CD4-positive, alpha-beta T cell treated with Interleukin-1 beta for 1 hour (primary cell): ENCODE data around the gene KIF3B.
"Not testable (repeated sequence)": the region's sequence is repeated elsewhere in the genome, so short reads cannot be mapped to it uniquely, and the experiment has no call there.

Source experiments
- DNase-seq, 2 donors: peaks; one replicate each; pipeline ENCODE4 v3.0.0-alpha.2; 2020 to 2022

KIF3B gene

DNA sequence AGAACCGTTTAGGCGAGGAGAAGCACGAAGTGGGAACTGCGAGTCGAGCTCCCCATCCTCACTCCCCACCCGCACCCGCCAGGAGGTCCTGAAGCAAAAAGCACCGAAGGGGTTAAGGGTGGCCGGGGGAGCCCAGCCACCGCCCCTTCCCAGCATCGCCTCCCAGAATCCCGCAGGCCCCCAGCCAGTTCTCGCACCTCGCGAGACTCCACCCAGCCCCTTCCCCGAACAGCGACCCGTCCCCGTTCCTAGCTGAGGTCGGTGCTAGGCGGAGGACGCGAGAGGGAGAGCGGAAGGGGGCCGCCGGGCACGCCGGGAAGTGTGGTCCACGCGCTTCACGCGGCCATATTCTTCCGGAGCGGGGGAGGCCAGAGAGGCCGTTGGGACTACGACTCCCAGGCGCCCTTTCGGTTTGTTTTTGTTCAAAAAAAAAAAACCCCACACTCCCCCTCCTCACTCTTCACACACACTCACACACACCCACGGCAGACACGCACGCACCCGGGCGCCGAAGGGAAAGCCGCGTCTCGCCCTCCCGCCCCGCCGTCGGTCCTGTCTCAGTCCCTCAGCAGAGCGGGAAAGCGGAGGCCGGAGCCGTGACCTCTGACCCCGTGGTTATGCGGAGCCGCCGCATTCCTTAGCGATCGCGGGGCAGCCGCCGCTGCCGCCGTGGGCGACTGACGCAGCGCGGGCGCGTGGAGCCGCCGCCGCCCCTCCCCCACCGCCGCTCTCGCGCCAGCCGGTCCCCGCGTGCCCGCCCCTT is 80.6 kb downstream of the KIF3B start, which contains the start of gene ASXL1:
Gene ASXL1, plus strand, starts transcription at position 463 of the 763 bp plus-strand sequence. CDS start 445 bp downstream, outside the sequence.
- peak; percentile 95 to 96 for DNase-seq

DNA sequence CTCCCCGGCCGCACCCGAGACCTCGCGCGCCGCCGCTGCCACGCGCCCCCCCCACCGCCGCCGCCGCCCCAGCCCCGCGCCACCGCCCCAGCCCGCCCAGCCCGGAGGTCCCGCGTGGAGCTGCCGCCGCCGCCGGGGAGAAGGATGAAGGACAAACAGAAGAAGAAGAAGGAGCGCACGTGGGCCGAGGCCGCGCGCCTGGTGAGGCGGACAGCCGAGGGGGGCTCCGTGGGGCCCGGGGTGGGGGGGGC is 81.1 kb downstream of the KIF3B start:
- DNase-seq, result no peak

DNA sequence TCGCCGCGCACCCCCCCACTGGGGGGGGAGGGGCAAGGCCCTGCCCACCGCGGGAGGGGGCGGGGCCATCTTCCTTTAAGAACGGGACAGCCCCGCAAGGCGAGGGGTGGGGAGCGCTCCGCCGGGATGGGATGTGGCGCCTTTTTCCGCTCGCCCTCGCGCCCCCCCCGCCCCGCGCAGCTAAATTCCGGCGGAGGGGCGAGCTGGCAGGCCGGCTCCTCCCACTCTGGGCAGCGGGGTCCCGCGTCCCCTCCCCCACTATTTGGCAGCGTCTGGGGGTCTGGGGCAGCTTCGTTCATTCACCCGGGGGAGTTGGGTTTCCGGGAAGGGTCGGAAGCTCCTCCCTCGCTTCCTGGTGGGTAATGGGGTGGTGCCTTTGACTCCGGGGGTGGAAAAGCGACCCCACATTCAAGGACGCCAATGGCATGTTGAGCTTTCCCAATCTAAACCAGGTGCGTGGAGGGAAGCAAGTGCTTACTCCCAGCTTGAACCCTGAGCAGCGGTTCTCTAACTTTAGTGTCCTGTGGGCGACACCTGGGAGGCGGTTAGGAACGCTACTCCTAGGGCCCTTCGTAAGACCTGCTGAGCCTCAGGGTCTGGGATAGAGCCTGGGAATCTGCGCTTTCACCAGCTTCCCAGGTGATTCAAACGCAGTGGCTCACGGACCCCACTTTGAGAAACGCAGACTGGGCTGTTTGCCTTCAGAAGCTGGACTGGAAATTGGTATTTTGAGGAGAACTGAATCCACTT is 81.6 kb downstream of the KIF3B start:
- DNase-seq, result peak; percentile 70 to 73

DNA sequence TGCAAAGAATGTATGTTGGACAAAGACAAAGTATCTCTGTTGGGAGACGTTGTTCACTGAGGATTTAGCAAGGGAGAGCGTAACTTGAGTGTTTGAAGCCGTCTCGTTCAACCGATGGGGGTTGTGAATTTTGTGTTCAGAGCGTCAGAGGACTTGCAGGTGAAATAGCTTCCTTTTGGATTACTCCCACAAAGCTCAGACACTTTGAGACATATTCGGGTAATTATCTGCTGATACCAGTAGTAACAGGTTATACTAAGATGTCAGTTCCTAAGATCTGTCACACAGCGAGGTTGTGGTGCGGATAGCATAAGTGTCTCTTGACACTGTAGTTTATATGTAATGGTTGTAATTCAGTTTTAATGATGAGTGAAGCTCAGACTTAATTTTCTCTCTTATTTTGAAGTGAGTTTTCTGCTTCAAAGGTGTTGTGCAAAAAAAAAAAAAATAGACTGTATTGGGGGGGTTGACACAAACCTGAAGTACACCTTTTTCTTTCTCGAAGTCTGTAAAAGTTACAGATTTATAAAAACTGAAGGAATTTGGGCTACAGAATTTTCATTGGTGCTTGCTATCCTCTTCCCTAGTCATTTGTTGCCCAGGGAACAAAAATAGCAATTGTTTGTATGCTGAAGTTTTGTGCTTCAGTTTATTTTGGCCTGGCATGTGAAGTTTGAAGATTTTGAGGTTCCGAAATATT is 82.3 kb downstream of the KIF3B start:
- DNase-seq, result no peak

DNA sequence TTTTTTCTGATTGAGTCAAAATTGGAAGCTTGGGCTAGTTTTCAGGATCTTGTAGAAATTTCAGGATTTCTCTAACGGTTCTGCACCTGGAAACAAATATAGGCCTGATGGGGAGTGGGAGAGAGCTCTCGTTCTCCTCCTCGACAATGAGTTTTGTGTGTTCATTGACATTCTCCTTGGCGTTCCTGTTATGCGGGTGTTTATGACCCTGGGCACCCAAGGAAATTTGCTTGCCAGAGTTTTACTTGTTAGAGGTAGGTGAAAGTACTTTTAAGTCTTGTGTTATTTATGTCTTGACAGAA is 82.8 kb downstream of the KIF3B start:
- no peak for DNase-seq

DNA sequence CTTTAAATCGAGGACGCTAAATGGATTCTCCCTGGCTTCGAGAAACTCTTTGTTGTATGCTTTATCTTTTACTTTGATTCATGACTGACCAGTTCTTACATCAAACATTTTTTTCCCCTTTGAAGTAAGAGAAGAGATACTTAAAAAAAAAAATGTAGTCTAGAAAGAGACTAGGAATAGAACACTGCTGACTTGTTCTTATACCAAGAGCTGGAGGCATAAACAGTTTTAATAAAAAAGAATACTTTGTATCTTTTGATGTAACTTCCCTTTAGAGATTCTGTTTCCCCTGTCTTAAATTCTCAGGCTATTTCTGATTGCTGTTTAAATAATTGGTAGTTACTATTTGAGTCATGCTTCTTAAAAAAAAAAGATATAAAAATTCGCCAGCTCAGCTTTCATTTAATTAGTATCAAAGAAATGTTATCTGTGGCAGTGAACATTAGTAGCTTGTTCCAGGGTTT is 85.5 kb downstream of the KIF3B start:
- peak in 1 of 2 donors; percentile 20 for DNase-seq

DNA sequence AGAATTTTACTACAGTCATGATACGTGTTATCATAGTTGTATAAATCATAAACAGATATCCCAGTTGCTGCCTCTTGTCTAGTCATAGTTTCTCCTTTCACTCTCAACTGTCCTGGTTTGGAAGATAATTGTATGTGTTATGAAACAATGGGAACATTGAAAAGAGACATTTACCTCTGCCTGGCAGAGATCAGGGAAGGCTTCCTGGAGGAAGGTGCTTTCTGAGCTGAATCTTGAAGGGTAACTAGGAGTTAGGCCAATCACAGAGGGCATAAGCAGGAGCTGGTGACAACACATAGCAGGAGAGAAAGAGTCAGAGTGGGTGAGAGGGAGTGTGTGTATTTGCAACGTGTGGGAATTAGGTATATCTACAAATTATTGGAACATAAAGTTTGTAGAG is 86.0 kb downstream of the KIF3B start:
- DNase-seq, result no peak

GRCh38 chr20:32364554-32365208 is 87.2 kb downstream of the KIF3B start:
- DNase-seq, result no peak

GRCh38 chr20:32365564-32365963 is 88.1 kb downstream of the KIF3B start:
- no peak for DNase-seq

- no peak for DNase-seq
Measured at GRCh38 chr20:32366380-32366779, 88.9 kb downstream of the KIF3B start.

- no peak for DNase-seq
Measured at GRCh38 chr20:32368323-32368722, 90.9 kb downstream of the KIF3B start.

GRCh38 chr20:32368925-32369324 is 91.5 kb downstream of the KIF3B start:
- no peak for DNase-seq

- no peak for DNase-seq
Measured at GRCh38 chr20:32370897-32371296, 93.4 kb downstream of the KIF3B start.

GRCh38 chr20:32378461-32378860 is 101.0 kb downstream of the KIF3B start:
- no peak for DNase-seq

GRCh38 chr20:32380037-32380436 is 102.6 kb downstream of the KIF3B start:
- not testable (repeated sequence) for DNase-seq

DNA sequence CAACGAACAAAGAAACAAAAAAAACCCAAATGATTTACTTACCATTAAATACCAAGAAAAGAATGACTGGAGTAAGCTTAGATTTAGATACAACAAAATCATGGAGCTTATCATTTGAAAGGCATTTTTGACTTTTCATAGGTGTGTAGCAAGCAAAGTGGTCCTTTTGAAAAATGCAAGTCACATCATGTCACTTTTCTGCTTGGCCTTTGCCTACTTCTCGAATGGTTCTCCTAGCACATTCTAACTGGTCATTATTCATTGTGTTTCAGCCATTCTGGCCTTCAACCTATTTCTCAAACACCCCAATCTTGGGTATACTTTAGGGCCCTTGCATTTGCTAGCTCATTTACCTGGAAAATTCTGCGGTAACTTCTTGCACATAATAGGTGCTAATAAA is 103.3 kb downstream of the KIF3B start:
- no peak for DNase-seq

GRCh38 chr20:32382102-32382950 is 104.9 kb downstream of the KIF3B start:
- DNase-seq, result no peak

DNA sequence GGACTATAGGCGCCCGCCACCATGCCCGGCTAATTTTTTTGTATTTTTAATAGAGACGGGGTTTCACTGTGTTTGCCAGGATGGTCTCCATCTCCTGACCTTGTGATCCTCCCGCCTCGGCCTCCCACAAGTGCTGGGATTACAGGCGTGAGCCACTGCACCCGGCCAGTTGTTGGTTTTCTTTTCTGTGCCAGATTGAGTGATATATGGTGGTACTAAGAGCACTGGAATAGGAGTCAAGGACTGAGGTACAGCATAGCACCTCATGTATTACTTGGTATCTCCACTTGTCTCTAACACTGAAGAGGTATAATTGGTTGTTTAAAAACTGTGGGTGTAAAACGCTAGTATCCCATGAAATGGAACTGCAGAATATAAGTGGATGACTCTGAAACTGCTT is 106.0 kb downstream of the KIF3B start:
- not testable (repeated sequence) for DNase-seq
